ENCODE data around the gene ZNF587. TPM values are rescaled to one million over a fixed set of nuclear protein-coding genes. Genes with fewer than 3 reads are reported as not detected.
"Not testable (repeated sequence)": the region's sequence is repeated elsewhere in the genome, so short reads cannot be mapped to it uniquely, and the experiment has no call there.

The ZNF587 gene
- total and polyA plus RNA-seq, 2 donors from 2014 or later = 3.7 to 37.3 TPM

- H3K9me3 ChIP-seq (ENCODE audit: control insufficient read depth in 2 of 3, insufficient read depth in 1 of 3, low read length in 3 of 3); H3K4me3 ChIP-seq (ENCODE audit: low read length in 3 of 3); H3K27ac ChIP-seq (ENCODE audit: low read depth in 2 of 2, low read length in 2 of 2); H3K4me1 ChIP-seq (ENCODE audit: control insufficient read depth in 2 of 3, insufficient read depth in 2 of 3, low read depth in 1 of 3, low read length in 3 of 3); DNase-seq; H3K27me3 ChIP-seq (ENCODE audit: control insufficient read depth, insufficient read depth, low read length); FAIRE-seq; intact Hi-C loops (cut with DNase I); H3K9ac ChIP-seq (ENCODE audit: low read length in 3 of 3): not testable (repeated sequence)
- peaks cover 13 to 53% (median 17%) of the 10 kb centered on the region in 3 donors for H3K36me3 ChIP-seq (ENCODE audit: control insufficient read depth in 2 of 3, insufficient read depth in 3 of 3, low read length in 3 of 3)
These were observed 12.7 kb downstream of the ZNF587 start for GRCh38 chr19:57862351-57862750.

GRCh38 chr19:57867868-57868492 lies 18.3 kb downstream of the ZNF587 start:
- H3K4me3 ChIP-seq (ENCODE audit: low read length in 3 of 3) = no peak overlapping the region
- no peak overlapping the region for H3K9ac ChIP-seq (ENCODE audit: low read length in 3 of 3)
- intact Hi-C loops (cut with DNase I) = no loop called here
- H3K27ac ChIP-seq (ENCODE audit: low read depth in 2 of 2, low read length in 2 of 2) = no peak overlapping the region
- TF ChIP-seq, protein P1, sequence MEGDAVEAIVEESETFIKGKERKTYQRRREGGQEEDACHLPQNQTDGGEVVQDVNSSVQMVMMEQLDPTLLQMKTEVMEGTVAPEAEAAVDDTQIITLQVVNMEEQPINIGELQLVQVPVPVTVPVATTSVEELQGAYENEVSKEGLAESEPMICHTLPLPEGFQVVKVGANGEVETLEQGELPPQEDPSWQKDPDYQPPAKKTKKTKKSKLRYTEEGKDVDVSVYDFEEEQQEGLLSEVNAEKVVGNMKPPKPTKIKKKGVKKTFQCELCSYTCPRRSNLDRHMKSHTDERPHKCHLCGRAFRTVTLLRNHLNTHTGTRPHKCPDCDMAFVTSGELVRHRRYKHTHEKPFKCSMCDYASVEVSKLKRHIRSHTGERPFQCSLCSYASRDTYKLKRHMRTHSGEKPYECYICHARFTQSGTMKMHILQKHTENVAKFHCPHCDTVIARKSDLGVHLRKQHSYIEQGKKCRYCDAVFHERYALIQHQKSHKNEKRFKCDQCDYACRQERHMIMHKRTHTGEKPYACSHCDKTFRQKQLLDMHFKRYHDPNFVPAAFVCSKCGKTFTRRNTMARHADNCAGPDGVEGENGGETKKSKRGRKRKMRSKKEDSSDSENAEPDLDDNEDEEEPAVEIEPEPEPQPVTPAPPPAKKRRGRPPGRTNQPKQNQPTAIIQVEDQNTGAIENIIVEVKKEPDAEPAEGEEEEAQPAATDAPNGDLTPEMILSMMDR (IDR thresholded peaks at IDR 0.05; ENCODE audit: borderline replicate concordance, extremely low read depth, insufficient read depth) = no peak
- peaks cover 8 to 36% (median 12%) of the 10 kb centered on the region in 3 donors for H3K36me3 ChIP-seq (ENCODE audit: control insufficient read depth in 2 of 3, insufficient read depth in 3 of 3, low read length in 3 of 3)
- H3K27me3 ChIP-seq (ENCODE audit: control insufficient read depth, insufficient read depth, low read length) = no peaks in the 10 kb centered on the region
- no peaks in the 10 kb centered on the region for H3K4me1 ChIP-seq (ENCODE audit: control insufficient read depth in 2 of 3, insufficient read depth in 2 of 3, low read depth in 1 of 3, low read length in 3 of 3)
- no peak for DNase-seq
- FAIRE-seq = no peak
- H3K9me3 ChIP-seq (ENCODE audit: control insufficient read depth in 2 of 3, insufficient read depth in 1 of 3, low read length in 3 of 3) = peaks cover 4 to 20% (median 7%) of the 10 kb centered on the region in 3 donors

GRCh38 chr19:57869655-57870054 lies 20.0 kb downstream of the ZNF587 start:
- DNase-seq; FAIRE-seq; H3K4me3 ChIP-seq (ENCODE audit: low read length in 3 of 3); H3K27ac ChIP-seq (ENCODE audit: low read depth in 2 of 2, low read length in 2 of 2); H3K27me3 ChIP-seq (ENCODE audit: control insufficient read depth, insufficient read depth, low read length); H3K4me1 ChIP-seq (ENCODE audit: control insufficient read depth in 2 of 3, insufficient read depth in 2 of 3, low read depth in 1 of 3, low read length in 3 of 3); intact Hi-C loops (cut with DNase I); H3K9ac ChIP-seq (ENCODE audit: low read length in 3 of 3): not testable (repeated sequence)
- H3K36me3 ChIP-seq (ENCODE audit: control insufficient read depth in 2 of 3, insufficient read depth in 3 of 3, low read length in 3 of 3) = peaks cover 13 to 39% (median 16%) of the 10 kb centered on the region in 3 donors
- peaks cover 9 to 36% (median 15%) of the 10 kb centered on the region in 3 donors for H3K9me3 ChIP-seq (ENCODE audit: control insufficient read depth in 2 of 3, insufficient read depth in 1 of 3, low read length in 3 of 3)

DNA sequence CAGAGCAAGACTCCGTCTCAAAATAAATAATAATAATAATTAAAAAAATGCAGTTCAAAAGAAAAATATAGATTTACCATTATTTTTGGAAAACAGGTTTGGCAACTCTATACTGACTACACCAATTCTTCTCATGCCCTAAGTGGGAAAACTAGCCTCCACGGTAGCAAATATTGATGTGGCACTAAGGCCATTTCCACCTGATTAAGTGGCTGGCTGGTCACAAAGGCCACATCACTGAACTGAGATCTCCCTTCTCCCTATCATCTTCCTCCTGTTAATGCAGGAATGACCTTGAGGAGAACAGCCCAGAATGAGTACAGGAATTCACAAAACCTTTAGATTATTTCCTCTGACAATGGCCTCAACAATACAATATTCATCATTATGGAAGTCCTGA lies 20.6 kb downstream of the ZNF587 start:
- H3K9me3 ChIP-seq (ENCODE audit: control insufficient read depth in 2 of 3, insufficient read depth in 1 of 3, low read length in 3 of 3) = peaks cover 10 to 37% (median 15%) of the 10 kb centered on the region in 3 donors
- peaks cover 13 to 33% (median 16%) of the 10 kb centered on the region in 3 donors for H3K36me3 ChIP-seq (ENCODE audit: control insufficient read depth in 2 of 3, insufficient read depth in 3 of 3, low read length in 3 of 3)
- H3K27me3 ChIP-seq (ENCODE audit: control insufficient read depth, insufficient read depth, low read length) = no peaks in the 10 kb centered on the region
- no peak overlapping the region for H3K4me3 ChIP-seq (ENCODE audit: low read length in 3 of 3)
- TF ChIP-seq, protein P1 (IDR thresholded peaks at IDR 0.05; ENCODE audit: borderline replicate concordance, extremely low read depth, insufficient read depth) = no peak
- H3K9ac ChIP-seq (ENCODE audit: low read length in 3 of 3) = no peak overlapping the region
- FAIRE-seq (no peak), DNase-seq (no peak)
- H3K4me1 ChIP-seq (ENCODE audit: control insufficient read depth in 2 of 3, insufficient read depth in 2 of 3, low read depth in 1 of 3, low read length in 3 of 3) = no peaks in the 10 kb centered on the region
- H3K27ac ChIP-seq (ENCODE audit: low read depth in 2 of 2, low read length in 2 of 2) = no peak overlapping the region
- intact Hi-C loops (cut with DNase I) = no loop called here

Data from kidney (tissue), 14 donors.